Measurements from ENCODE around the gene ALDH1A1. TPM values are rescaled to one million over a fixed set of nuclear protein-coding genes. Genes with fewer than 3 reads are reported as not detected.

Gene ALDH1A1
- total RNA-seq, 1 donor from 2014 or later, result 0.14 TPM

DNA sequence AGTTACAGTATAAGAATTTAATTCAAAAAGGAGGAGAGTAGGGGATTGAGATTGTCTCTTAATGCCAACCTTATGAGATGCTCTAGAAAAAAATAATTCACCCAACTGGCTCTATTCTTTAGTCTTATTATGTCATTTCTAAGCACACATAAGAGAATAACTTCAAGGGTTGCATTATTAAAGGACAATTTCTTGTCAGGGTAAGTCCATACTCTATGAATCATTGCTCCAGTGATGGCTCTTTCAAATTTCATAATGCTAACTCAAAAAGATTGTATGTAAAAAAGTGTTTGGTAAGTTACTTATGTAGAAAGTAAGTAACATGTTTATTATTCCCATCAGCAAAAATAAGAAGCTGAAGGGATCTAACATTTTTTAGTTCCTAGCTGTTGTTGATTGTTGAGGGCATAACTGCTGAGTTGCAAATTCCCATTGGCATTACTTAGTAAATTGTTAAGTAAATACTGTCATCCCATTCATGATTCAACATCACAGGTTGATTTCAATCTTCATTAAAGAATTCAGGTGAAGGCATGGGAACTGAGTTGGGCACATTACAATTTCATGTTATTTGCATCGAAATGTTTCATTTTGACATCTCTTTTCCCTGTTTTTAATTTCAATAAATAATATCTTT lies 28.6 kb downstream of the ALDH1A1 start:
- Mint-ChIP-seq H3K4me3 (no peak overlapping the region), H3K27me3 (ENCODE audit: low read depth) (no peaks in the 10 kb centered on the region), H3K27ac (ENCODE audit: unreplicated experiment) (no peak overlapping the region), H3K4me1 (peaks cover 7% of the 10 kb centered on the region), H3K9me3 (peaks cover 3% of the 10 kb centered on the region), H3K36me3 (ENCODE audit: low read depth) (no peaks in the 10 kb centered on the region)
- no peak for DNase-seq (ENCODE audit: low read depth, low spot score)
- TF ChIP-seq, protein P1, sequence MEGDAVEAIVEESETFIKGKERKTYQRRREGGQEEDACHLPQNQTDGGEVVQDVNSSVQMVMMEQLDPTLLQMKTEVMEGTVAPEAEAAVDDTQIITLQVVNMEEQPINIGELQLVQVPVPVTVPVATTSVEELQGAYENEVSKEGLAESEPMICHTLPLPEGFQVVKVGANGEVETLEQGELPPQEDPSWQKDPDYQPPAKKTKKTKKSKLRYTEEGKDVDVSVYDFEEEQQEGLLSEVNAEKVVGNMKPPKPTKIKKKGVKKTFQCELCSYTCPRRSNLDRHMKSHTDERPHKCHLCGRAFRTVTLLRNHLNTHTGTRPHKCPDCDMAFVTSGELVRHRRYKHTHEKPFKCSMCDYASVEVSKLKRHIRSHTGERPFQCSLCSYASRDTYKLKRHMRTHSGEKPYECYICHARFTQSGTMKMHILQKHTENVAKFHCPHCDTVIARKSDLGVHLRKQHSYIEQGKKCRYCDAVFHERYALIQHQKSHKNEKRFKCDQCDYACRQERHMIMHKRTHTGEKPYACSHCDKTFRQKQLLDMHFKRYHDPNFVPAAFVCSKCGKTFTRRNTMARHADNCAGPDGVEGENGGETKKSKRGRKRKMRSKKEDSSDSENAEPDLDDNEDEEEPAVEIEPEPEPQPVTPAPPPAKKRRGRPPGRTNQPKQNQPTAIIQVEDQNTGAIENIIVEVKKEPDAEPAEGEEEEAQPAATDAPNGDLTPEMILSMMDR (conservative IDR thresholded peaks at IDR 0.05), result no peak

DNA sequence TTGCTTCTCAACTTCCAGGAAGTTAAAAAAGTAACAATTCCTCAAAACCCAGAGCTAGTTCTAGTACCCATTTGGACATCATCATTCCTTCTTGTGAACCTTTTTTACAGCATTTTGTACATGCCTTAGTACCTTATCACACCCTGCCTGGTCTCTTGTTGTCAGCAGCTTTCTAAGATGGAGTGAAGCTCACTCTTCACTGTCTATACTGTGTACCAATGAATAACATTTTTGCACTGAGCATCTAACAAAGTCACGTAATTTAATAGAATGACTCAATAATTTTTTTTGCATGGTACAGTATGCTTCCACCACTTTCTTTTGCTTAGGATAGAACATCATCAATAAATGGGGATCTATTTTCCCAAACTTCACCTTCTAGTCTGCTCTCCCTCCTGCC lies 29.8 kb downstream of the ALDH1A1 start:
- TF ChIP-seq, protein P1 (conservative IDR thresholded peaks at IDR 0.05), result no peak
- no peaks in the 10 kb centered on the region for H3K36me3 Mint-ChIP-seq (ENCODE audit: low read depth)
- DNase-seq (ENCODE audit: low read depth, low spot score), result no peak
- peaks cover 18% of the 10 kb centered on the region for H3K4me1 Mint-ChIP-seq
- peaks cover 3% of the 10 kb centered on the region for H3K9me3 Mint-ChIP-seq
- no peak overlapping the region for H3K4me3 Mint-ChIP-seq
- no peaks in the 10 kb centered on the region for H3K27me3 Mint-ChIP-seq (ENCODE audit: low read depth)
- no peak overlapping the region for H3K27ac Mint-ChIP-seq (ENCODE audit: unreplicated experiment)

DNA sequence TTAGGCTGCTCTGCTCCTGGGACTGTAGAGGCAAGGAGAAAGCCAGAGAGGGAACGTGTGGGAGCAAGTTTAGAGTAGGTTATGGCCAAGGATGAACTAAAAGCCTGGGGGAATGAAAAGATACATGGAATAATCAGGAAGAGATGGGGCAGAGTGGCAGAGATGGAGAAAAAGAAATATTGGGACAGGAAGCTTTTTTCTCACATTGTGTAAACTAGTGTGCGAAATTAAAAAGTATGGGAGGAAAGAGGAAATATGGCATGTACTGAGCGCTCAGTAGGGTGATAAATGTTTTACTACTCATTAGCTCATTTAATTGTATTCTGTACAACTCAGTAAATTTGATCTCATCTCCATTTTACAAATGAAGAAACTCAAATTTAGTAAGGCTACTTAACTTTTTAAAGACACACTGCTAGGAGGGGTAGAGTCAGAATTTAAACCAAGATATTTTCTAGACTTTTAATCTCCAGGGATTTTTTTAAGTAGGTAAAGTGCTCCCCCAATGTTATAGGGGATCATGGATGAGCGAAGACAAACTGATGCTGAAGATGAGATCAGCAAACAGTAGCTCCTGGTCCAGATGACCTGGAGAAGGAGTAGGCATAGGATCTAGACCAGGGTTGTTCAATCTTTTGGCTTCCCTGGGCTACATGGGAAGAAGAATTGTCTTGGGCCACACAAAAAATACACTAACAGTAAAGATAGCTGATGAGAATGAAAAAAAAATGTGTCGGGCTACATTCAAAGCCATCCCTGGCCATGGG lies 30.8 kb downstream of the ALDH1A1 start:
- no peaks in the 10 kb centered on the region for H3K27me3 Mint-ChIP-seq (ENCODE audit: low read depth)
- no peak overlapping the region for H3K27ac Mint-ChIP-seq (ENCODE audit: unreplicated experiment)
- peaks cover 3% of the 10 kb centered on the region for H3K9me3 Mint-ChIP-seq
- DNase-seq (ENCODE audit: low read depth, low spot score), result no peak
- H3K4me3 Mint-ChIP-seq, result no peak overlapping the region
- no peaks in the 10 kb centered on the region for H3K36me3 Mint-ChIP-seq (ENCODE audit: low read depth)
- peaks cover 18% of the 10 kb centered on the region for H3K4me1 Mint-ChIP-seq
- TF ChIP-seq, protein P1 (conservative IDR thresholded peaks at IDR 0.05), result no peak

DNA sequence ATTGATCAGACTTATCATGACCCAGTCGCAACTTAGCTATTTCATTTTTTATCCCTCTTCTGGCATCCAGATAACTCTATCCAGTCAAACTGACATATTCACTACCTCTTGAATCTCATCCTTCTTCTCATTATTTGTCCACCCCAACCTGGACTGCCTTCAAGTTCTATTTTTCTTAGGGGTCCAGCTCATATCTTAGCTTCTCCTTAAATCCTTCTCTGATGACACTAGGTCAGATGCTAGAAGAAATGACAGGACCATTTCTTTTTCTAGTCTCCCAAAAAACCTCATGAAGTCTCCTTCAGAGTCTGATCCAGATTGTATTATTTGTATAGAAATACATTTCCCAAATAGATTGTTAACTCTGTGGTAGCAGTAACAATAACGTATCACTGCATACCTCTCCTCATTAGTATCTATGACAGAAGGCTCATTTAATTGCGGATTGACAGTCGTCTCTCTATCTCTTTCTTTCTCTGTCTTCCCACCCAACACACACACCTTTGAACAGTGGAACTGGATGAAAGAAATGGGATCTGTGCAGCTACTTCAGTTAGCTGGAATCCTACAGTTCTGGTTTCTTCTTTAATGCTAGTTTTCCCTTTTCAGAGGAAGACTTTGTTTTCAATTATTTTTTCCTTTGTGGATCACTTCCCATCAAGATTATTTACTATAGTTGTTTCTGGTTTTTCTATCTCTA lies 33.5 kb downstream of the ALDH1A1 start:
- TF ChIP-seq, protein P1 (conservative IDR thresholded peaks at IDR 0.05), result no peak
- no peaks in the 10 kb centered on the region for H3K36me3 Mint-ChIP-seq (ENCODE audit: low read depth)
- H3K4me1 Mint-ChIP-seq, result peaks cover 11% of the 10 kb centered on the region
- DNase-seq (ENCODE audit: low read depth, low spot score), result no peak
- no peak overlapping the region for H3K4me3 Mint-ChIP-seq
- no peak overlapping the region for H3K27ac Mint-ChIP-seq (ENCODE audit: unreplicated experiment)
- H3K27me3 Mint-ChIP-seq (ENCODE audit: low read depth), result no peaks in the 10 kb centered on the region
- H3K9me3 Mint-ChIP-seq, result no peaks in the 10 kb centered on the region

DNA sequence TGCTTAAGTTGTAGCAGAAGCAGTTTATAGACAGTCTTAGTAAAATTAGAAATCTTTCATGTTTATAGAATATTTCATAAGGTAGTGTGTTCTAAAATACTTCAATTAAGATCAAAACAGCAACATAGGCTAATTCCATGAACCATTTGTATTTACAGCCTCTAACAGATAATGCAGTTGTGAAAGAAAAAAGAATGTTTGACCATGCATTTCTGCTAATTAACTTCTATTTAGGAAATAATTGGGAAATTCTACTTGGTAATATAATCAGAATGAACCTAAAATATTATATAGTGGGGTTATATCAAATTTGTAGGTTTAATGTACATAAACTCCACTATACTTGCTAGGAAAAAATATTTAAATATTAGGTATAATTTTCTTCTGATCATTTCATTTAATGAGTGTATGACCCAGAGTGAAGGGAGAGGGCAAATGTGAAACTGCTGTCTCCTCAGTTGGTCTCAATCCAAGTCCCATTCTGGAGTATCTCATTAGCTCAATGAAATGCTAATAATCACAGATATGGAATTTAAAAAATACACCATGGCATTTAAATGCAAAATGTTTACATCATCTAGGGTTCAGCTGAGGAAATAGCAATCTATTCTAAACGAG lies 34.9 kb downstream of the ALDH1A1 start:
- H3K4me1 Mint-ChIP-seq, result peaks cover 11% of the 10 kb centered on the region
- TF ChIP-seq, protein P1 (conservative IDR thresholded peaks at IDR 0.05), result no peak
- no peaks in the 10 kb centered on the region for H3K9me3 Mint-ChIP-seq
- H3K36me3 Mint-ChIP-seq (ENCODE audit: low read depth), result no peaks in the 10 kb centered on the region
- no peaks in the 10 kb centered on the region for H3K27me3 Mint-ChIP-seq (ENCODE audit: low read depth)
- H3K27ac Mint-ChIP-seq (ENCODE audit: unreplicated experiment), result no peak overlapping the region
- no peak overlapping the region for H3K4me3 Mint-ChIP-seq
- DNase-seq (ENCODE audit: low read depth, low spot score), result no peak

All from neural crest cell (in vitro differentiated cells).